T-helper 17 cell (primary cell): Measurements from ENCODE around the gene ZFAND3. TPM values are rescaled to one million over a fixed set of nuclear protein-coding genes. Genes with fewer than 3 reads are reported as not detected.

Experiments
- ATAC-seq: fragments of 150-1000 bp; cut with Tn5 transposase; 2 replicates; pipeline ENCODE4 v1.10.0; 2021; ENCODE audit warnings: mild to moderate bottlenecking, moderate library complexity
- DNase-seq, 3 donors: peaks; one replicate each; pipeline versions ENCODE4 v3.0.0 to v3.0.0-alpha.2; 2020 to 2021
- H3K9me3 ChIP-seq: one replicate; pipeline ENCODE4 v1.7.0; 2013; ENCODE audit warnings: low read length, mild to moderate bottlenecking; ENCODE audit not compliant: control insufficient read depth, poor library complexity, severe bottlenecking
- H3K27ac Mint-ChIP-seq: one replicate; pipeline ENCODE4 v1.8.0; 2022; ENCODE audit warnings: mild to moderate bottlenecking, moderate library complexity, mixed read lengths
- H3K27me3 Mint-ChIP-seq: one replicate; pipeline ENCODE4 v1.8.0; 2022; ENCODE audit warnings: mixed read lengths
- H3K36me3 Mint-ChIP-seq: one replicate; pipeline ENCODE4 v1.8.0; 2022; ENCODE audit warnings: low read depth, mixed read lengths
- H3K4me1 Mint-ChIP-seq: one replicate; pipeline ENCODE4 v1.8.0; 2022; ENCODE audit warnings: mild to moderate bottlenecking, mixed read lengths
- H3K4me3 Mint-ChIP-seq: one replicate; pipeline ENCODE4 v1.8.0; 2022; ENCODE audit warnings: mild to moderate bottlenecking, moderate library complexity, mixed read lengths
- total RNA-seq, 4 donors: library from RNA in 2 of 4; stranded (reverse) in 2 of 4; gene quantifications; one replicate each; pipeline ENCODE4 v1.2.3 and lab custom pipeline; 2022 to 2026

The ZFAND3 gene, protein sequence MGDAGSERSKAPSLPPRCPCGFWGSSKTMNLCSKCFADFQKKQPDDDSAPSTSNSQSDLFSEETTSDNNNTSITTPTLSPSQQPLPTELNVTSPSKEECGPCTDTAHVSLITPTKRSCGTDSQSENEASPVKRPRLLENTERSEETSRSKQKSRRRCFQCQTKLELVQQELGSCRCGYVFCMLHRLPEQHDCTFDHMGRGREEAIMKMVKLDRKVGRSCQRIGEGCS
- total RNA-seq (10 to 100 TPM; 48.6 to 61.0 TPM), total RNA-seq (lab: John Stamatoyannopoulos, UW) (28.6 to 37.2 reads per million in 2 donors)

DNA sequence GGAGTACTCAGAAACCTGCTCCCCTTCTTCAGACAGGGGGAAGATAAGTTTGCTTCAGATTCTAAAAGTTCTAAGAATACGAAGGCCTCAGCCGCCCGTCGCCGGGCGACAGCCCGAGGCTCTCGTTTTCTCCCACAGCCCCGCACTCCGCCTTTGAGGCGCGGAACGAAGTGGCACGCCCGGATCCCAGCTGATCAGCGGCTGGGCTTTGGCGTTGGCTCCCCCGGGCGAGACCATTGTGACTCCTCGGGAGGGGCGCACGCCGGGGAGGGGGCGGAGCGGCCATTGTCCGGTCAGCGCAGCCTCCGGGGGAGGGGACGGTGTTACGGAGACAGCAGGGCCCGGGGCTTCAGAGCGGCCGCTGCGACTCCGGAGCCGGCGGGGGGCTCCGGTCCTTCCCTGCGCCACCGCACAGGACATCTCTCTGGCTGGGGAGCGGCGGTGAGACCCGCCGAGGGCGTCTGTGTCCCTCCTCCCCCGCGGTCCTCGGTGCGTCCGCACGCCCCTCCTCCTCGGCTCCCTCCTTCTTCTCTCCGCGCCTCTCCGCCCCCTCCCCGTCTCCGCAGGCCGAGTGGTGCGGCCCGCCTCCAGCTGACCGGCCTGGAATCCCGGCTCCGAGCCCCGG lies at the start of gene ZFAND3:
TSS of gene ZFAND3 (plus strand) at position 551 of the 625 bp plus-strand sequence. CDS start 219 bp downstream, outside the sequence.
- H3K4me1 Mint-ChIP-seq = peaks cover 43% of the 10 kb centered on the region
- H3K27me3 Mint-ChIP-seq = no peaks in the 10 kb centered on the region
- H3K36me3 Mint-ChIP-seq = peaks cover 4% of the 10 kb centered on the region
- peak within 1 kb of the TSS; percentile 98 for H3K4me3 Mint-ChIP-seq
- H3K9me3 ChIP-seq = no peaks in the 10 kb centered on the region
- DNase-seq (peak; percentile 84 to 86 (median 84)), ATAC-seq (peak; percentile 86)
- peak within 1 kb of the TSS; percentile 97 for H3K27ac Mint-ChIP-seq

DNA sequence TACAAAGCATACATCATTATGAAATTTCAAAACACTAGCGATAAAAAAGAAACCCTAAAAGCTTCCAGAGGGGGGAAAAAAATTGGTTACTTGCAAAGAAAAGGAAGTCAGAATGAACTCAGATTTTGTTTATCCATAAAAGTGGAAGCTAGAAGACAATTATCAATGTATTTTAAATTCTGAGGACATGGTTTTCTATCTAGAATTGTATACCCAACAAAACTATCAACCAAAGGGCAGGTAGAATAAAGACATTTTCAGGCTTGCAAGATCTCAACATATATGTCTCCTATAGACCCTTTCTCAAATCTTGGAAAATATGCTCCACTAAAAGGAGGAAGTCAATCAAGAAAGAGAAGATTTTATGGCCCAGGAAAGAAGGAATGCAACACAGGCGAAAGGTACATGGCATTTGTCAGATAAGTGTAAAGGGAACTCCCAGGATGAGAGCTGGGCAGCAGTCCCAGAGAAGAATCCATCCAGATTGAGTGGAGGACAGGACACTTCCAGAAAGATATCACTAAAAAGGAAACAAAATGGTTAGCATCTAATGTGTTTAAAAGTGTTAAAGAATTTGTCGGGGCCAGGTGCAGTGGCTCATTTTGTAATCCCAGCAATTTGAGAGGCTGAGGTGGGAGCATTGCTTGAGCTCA lies 45.4 kb upstream of the ZFAND3 start:
- peaks cover 2% of the 10 kb centered on the region for H3K9me3 ChIP-seq
- ATAC-seq = no peak
- Mint-ChIP-seq H3K4me3 (no peak overlapping the region), H3K36me3 (no peaks in the 10 kb centered on the region), H3K27ac (no peak overlapping the region), H3K27me3 (peaks cover 11% of the 10 kb centered on the region), H3K4me1 (peaks cover 2% of the 10 kb centered on the region)
- DNase-seq = no peak

DNA sequence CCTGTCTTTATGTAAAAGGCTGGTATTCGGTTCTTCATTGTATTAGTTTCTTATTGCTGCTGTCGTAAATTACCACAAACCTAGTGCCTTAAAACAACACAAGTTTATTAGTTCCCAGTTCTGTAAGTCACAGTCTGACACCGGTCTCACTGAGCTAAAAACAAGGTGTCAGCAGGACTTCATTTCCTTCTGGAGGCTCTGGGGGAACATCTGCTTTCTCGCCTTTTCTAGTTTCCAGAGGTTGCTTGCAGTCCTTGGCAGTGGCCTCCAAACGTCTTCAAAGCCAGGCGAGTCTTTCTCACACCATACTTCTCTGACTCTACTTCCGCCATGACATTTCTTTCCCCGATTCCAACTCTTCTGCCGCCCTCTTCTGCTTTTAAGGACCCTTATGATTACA lies 43.0 kb upstream of the ZFAND3 start:
- ATAC-seq (no peak), DNase-seq (no peak)
- Mint-ChIP-seq H3K27me3 (peaks cover 7% of the 10 kb centered on the region), H3K27ac (no peak overlapping the region), H3K4me1 (peaks cover 2% of the 10 kb centered on the region), H3K36me3 (no peaks in the 10 kb centered on the region), H3K4me3 (no peak overlapping the region)
- peaks cover 2% of the 10 kb centered on the region for H3K9me3 ChIP-seq

DNA sequence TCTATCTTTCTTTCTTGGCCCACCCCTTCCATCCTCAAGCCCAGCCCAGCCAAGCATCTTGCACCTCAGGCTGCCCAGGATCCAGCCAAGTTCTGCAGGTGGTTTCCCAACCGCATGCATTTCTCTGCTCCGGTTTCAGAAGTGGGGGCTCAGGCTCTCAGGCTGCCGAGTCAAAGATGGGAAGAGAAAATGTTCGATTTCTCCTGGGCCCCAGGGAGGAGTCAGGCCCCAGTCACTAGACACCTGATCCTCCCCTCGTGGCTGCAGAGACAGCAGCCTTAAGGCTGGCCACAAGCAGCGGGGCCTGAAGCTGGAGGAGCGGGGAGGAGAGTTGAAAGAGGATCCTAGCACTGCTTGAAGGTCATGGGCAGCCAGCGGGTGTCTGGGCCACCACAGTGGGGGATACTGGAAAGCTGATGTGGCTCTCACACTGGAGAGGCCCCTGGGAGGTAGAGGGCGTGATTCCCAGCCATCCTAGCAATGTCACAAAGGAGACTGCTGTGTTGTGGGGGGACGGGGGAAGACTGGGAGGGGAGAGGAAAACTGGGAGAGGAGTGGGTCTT lies 42.2 kb upstream of the ZFAND3 start:
- H3K4me3 Mint-ChIP-seq = no peak overlapping the region
- ATAC-seq (no peak), DNase-seq (no peak)
- no peaks in the 10 kb centered on the region for H3K36me3 Mint-ChIP-seq
- H3K9me3 ChIP-seq = peaks cover 2% of the 10 kb centered on the region
- peaks cover 7% of the 10 kb centered on the region for H3K27me3 Mint-ChIP-seq
- peaks cover 2% of the 10 kb centered on the region for H3K4me1 Mint-ChIP-seq
- no peak overlapping the region for H3K27ac Mint-ChIP-seq

DNA sequence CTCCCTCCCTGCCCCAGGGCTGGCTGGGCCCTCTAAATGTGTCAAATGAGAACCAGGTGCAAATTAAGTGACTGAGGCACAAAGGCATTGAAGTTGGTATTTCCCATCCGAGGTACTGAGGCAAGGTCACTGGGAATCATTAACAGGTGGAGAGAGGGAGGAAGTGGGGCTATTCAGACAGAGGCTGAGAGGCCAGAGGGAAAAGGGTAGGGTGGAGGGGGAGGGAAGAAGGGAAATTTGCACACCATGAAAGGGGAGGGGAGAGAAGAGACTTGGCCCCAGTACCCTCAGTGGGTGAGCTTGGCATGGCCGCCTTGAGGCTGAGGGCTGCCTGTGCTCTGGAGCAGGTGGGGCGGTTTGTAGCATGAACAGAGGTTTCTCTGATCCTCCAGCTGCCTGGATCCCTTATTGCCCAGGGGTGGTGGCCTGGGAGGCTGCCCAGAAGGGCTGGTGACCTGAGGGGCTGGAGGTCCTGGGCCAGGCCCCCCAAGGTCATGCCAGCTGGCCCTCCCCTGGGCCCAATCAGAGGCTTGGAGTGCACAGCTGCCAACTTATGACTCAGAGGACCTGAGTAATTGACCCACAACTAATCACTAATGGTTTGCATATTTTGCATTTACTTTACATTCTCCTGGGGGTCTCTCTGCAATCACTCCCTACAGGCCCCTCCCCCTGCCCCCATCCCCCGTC lies 40.3 kb upstream of the ZFAND3 start:
- H3K36me3 Mint-ChIP-seq = peaks cover 4% of the 10 kb centered on the region
- peaks cover 22% of the 10 kb centered on the region for H3K27me3 Mint-ChIP-seq
- H3K9me3 ChIP-seq = peaks cover under 1% of the 10 kb centered on the region
- H3K27ac Mint-ChIP-seq = no peak overlapping the region
- DNase-seq (no peak), ATAC-seq (no peak)
- peaks cover 18% of the 10 kb centered on the region for H3K4me1 Mint-ChIP-seq
- H3K4me3 Mint-ChIP-seq = no peak overlapping the region

DNA sequence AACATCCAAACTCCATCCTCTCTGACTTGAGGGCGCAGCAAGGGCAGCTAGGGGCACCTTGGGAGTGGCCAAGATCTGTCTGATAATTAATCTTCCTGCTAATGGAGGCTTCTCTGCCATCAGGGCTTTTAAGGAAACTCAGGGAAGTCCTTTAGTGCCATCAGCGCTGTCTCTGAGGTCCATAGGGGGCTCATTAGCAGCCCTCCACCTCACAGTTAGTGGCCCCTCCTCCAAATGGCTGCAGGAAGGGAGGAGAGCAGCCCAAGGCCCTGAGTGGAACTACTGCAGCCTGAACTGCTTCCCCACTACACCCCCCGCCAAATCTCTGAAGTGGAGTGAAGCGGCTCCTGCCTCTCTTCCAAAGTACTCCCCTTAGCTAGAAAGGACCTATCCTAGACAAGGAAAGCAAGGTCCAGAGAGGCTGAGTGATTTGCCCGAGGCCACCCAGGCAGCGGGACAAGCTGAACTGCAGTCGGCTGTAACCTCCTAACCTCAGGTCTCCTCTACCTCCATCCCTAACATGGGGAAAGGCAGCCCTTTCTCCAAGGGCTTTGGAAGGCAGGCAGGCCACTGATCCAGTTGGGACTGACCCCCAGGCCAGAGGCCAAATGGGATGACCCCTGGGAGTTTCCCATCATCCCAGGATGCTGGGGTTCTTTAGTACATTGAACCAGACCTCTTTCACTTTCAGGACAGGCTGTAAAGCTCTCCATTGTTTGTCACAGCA lies 39.5 kb upstream of the ZFAND3 start:
- peaks cover 31% of the 10 kb centered on the region for H3K27me3 Mint-ChIP-seq
- no peak for ATAC-seq
- DNase-seq = no peak
- H3K9me3 ChIP-seq = no peaks in the 10 kb centered on the region
- no peak overlapping the region for H3K4me3 Mint-ChIP-seq
- H3K36me3 Mint-ChIP-seq = peaks cover 4% of the 10 kb centered on the region
- H3K27ac Mint-ChIP-seq = no peak overlapping the region
- H3K4me1 Mint-ChIP-seq = peaks cover 20% of the 10 kb centered on the region

DNA sequence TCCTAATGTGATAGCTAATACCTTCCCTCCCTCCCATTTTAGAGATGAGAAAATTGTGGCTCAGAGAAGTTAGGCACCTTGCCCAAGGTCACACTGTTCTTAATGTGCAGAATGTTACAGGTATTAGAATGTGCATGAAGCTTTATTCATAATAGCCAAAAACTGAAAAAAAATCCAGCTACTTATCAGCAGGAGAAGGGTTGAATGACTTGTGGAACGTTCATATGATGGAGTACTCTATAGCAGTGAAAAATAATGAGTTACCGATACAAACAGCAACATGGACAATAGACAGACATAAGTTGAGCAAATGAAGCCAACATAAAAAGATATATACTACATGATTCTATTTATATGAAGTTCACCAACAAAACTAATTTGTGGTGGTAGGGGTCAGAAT lies 37.7 kb upstream of the ZFAND3 start:
- Mint-ChIP-seq H3K27ac (no peak overlapping the region), H3K27me3 (peaks cover 42% of the 10 kb centered on the region), H3K4me3 (no peak overlapping the region), H3K4me1 (peaks cover 18% of the 10 kb centered on the region), H3K36me3 (peaks cover 7% of the 10 kb centered on the region)
- no peak for DNase-seq
- no peaks in the 10 kb centered on the region for H3K9me3 ChIP-seq
- no peak for ATAC-seq

DNA sequence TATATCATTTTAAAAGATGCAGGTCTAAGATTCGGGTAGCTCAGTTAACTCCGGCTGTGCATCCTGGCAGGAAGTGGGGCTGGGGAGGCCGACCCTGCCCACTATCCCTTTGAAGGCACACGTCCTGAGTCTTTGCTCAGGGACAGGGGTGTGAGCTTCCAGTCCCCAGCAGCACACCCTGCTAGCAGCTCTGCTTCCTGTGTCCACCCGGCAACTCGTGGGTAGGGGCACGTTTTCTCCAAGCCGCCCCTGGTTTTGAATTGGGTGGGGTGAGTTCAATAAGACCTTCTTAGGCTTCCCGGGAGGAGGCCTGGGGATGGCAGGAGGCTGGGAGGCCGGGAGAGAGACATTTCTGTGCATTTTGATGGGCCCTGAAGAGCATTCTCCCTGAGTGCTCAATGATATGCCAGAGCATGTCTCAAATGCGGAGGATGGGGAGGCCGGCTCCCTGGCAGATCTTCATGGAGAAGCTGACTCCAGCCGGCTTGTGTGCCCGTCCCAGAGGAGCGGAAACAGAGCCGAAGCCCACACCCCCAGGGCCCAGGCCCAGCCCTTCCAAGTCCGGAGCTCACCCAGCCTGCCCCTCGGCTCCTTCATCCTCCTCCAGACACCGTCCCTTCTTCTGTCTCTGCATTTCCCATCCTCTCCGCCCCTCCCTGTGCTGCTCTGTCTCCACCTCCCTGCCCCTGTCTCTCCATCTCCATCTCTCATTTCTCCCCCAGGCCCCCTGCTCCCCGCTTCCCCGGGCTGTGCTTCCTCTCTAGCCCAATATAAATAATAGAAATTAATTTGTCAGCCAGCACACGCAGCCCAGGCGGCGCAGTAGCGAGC lies 36.3 kb upstream of the ZFAND3 start:
- no peaks in the 10 kb centered on the region for H3K9me3 ChIP-seq
- ATAC-seq (peak; percentile 21), DNase-seq (no peak)
- H3K4me3 Mint-ChIP-seq = peak overlapping the region; percentile 88
- peaks cover 7% of the 10 kb centered on the region for H3K36me3 Mint-ChIP-seq
- H3K4me1 Mint-ChIP-seq = peaks cover 20% of the 10 kb centered on the region
- peak overlapping the region; percentile 37 for H3K27ac Mint-ChIP-seq
- H3K27me3 Mint-ChIP-seq = peaks cover 35% of the 10 kb centered on the region

DNA sequence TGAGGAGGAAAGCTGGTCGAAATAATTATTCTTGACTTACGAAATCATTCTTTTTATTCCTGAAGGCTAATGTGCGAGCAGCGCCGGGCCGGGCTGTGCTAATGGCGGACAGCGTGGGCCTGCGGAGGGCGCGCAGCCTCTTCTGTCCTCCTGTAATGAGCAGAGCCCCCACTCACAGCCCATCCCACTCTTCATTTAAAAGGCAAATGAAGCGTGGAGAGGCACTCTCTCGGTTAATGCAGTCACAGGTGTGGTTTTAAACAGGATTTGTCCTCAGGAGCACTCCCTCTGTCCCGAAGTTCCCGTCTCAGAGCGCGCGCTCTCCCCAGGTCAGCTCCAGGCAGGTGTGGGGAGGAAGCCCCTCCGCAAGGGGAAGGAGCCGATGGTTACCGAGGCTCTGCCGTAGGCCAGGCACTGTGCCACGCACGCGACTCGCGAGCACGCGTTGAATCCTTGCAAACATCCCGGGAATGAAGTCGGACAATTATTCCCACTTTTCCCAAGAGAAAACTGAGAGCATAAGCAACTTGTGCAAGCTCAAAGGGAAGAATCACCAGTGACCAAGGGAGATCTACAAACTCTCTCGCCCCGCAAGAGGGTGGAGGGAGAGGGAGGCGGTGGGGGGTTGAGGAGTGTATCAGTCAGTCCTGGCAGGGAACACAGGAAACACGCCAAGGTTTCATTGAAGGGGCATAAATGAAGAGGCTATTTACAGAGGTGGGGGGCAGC lies 35.5 kb upstream of the ZFAND3 start:
- Mint-ChIP-seq H3K27ac (peak overlapping the region; percentile 37), H3K36me3 (peaks cover 7% of the 10 kb centered on the region), H3K27me3 (peaks cover 35% of the 10 kb centered on the region), H3K4me1 (peaks cover 20% of the 10 kb centered on the region), H3K4me3 (peak overlapping the region; percentile 88)
- ATAC-seq = peak; percentile 63
- no peaks in the 10 kb centered on the region for H3K9me3 ChIP-seq
- no peak for DNase-seq

DNA sequence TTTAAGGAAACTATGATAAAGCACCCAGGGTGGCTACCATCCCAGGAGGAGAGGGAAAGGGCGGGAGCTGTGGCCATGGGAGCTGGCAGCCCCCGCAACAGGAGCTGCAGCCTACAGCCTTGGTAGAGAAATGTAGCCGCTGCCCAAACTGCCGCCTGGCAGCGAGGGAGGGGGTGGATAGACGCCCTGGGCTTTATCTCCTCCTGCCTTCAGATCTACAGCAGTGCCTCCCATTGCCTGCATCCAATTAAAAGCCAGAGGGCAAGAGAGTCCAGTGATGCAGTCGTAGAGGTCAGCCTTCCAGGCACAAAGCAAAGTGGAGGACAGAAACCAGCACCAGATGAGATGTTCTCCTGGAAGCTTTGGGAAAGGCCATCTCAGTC lies 35.0 kb upstream of the ZFAND3 start:
- Mint-ChIP-seq H3K27me3 (peaks cover 35% of the 10 kb centered on the region), H3K36me3 (peaks cover 7% of the 10 kb centered on the region), H3K4me3 (peak overlapping the region; percentile 88), H3K27ac (no peak overlapping the region), H3K4me1 (peaks cover 20% of the 10 kb centered on the region)
- H3K9me3 ChIP-seq = no peaks in the 10 kb centered on the region
- DNase-seq = no peak
- no peak for ATAC-seq

DNA sequence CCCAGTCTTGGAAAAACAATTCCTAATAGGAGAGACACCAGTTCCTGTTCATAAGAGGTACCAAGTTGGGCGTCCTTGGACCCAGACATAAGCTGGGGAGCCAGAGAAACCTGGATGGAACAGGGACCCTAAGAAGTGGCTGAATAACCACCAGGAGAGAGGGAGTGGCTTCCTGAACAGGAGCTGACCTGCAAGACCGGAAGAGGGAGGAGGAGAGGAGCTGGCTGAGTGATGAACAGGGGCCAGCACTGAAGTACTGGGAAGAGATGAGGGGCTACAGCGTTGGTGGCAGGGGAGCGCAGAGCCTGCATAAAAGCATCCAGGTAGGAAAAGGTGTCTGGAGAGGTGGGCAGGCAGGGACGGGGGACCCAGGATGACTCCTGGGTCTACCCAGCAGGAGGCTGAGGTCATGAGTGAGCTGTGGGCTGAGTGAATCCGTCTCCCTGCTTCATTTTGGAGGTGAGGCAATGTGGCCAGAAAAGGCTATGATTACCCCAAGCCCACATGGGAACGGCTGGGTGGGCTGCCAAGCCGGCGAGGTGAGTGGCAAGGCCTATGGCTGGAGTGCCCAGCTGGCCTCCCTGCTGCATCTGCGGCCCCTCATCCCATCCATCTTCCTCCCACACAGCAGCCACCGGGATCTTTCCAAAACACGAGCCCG lies 34.4 kb upstream of the ZFAND3 start:
- peaks cover 7% of the 10 kb centered on the region for H3K36me3 Mint-ChIP-seq
- no peak for DNase-seq
- H3K4me1 Mint-ChIP-seq = peaks cover 20% of the 10 kb centered on the region
- no peak for ATAC-seq
- peaks cover 35% of the 10 kb centered on the region for H3K27me3 Mint-ChIP-seq
- H3K27ac Mint-ChIP-seq = no peak overlapping the region
- H3K4me3 Mint-ChIP-seq = peak overlapping the region; percentile 12
- no peaks in the 10 kb centered on the region for H3K9me3 ChIP-seq
